NB4 (cell line): ENCODE measurements around the gene MBD5.

Experiments used
- DNase-seq: peaks from one replicate; pipeline ENCODE4 v3.0.0; 2010; ENCODE audit warnings: low read depth
- H3K4me3 ChIP-seq: one replicate; pipeline ENCODE4 v1.5.1; 2011; ENCODE audit warnings: mild to moderate bottlenecking, low read depth, low read length, moderate library complexity
- MYC ChIP-seq: IDR thresholded peaks from 2 replicates; pipeline ENCODE4 v1.6.1; 2011; ENCODE audit warnings: low read depth, low read length
- POLR2A ChIP-seq: IDR thresholded peaks from 2 replicates; pipeline ENCODE4 v1.6.1; 2011; ENCODE audit warnings: mild to moderate bottlenecking; ENCODE audit not compliant: insufficient read length; ENCODE audit errors: extremely low read depth
- TF ChIP-seq, protein P1 (sequence below): IDR thresholded peaks from one replicate; pipeline ENCODE4 v1.5.1; 2012; ENCODE audit warnings: low read depth, low read length
- TF ChIP-seq, protein P2 (sequence below): IDR thresholded peaks from 2 replicates; pipeline ENCODE4 v1.6.1; 2011; ENCODE audit warnings: low read depth, low read length

MBD5 gene

DNA sequence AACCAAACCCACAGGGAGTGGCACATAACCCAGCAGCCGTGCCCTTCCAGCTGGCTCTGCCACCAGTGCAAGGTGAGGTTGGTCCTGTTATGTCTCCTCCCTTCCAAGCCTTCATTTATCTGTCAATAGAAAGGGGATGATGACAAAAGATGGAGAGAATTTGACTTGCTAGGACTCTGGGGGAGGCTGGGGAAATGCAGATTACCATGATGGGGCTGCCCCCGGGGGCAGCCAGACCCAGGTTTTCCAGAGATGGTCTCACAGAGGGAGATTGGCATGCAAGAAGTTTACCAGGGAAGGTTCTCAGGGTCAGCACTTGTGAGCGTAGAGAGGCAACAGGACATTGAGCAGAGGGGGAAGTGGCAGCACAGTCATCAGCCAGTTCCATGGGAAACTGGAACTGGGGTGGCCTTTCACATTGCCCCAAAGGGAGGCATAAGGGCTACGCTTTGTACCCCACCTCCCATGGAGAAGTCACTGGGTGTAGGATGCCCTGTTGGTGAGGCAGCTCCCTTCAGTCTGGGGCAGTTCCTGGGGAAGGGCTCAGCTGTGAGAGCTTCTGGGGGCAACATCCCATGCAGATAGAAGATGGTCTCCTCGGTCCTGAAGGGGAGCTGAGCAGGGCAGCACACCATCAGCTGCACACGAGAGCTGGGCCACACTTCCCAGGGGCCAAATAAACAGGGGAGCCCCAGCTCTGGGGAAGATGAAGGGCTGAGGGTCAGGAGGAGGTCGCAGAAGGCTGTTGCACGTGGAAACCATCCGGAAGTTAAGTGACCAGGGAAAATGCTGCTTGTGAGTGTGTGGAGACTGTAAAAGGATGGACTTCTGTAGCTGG, 505.8 kb downstream of the MBD5 start:
- H3K4me3 ChIP-seq: no peak overlapping the region
- DNase-seq: no peak
- TF ChIP-seq POLR2A (no peak), MYC (no peak)
- TF ChIP-seq, protein P1, sequence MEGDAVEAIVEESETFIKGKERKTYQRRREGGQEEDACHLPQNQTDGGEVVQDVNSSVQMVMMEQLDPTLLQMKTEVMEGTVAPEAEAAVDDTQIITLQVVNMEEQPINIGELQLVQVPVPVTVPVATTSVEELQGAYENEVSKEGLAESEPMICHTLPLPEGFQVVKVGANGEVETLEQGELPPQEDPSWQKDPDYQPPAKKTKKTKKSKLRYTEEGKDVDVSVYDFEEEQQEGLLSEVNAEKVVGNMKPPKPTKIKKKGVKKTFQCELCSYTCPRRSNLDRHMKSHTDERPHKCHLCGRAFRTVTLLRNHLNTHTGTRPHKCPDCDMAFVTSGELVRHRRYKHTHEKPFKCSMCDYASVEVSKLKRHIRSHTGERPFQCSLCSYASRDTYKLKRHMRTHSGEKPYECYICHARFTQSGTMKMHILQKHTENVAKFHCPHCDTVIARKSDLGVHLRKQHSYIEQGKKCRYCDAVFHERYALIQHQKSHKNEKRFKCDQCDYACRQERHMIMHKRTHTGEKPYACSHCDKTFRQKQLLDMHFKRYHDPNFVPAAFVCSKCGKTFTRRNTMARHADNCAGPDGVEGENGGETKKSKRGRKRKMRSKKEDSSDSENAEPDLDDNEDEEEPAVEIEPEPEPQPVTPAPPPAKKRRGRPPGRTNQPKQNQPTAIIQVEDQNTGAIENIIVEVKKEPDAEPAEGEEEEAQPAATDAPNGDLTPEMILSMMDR: no peak
- TF ChIP-seq, protein P2, sequence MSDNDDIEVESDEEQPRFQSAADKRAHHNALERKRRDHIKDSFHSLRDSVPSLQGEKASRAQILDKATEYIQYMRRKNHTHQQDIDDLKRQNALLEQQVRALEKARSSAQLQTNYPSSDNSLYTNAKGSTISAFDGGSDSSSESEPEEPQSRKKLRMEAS: no peak

DNA sequence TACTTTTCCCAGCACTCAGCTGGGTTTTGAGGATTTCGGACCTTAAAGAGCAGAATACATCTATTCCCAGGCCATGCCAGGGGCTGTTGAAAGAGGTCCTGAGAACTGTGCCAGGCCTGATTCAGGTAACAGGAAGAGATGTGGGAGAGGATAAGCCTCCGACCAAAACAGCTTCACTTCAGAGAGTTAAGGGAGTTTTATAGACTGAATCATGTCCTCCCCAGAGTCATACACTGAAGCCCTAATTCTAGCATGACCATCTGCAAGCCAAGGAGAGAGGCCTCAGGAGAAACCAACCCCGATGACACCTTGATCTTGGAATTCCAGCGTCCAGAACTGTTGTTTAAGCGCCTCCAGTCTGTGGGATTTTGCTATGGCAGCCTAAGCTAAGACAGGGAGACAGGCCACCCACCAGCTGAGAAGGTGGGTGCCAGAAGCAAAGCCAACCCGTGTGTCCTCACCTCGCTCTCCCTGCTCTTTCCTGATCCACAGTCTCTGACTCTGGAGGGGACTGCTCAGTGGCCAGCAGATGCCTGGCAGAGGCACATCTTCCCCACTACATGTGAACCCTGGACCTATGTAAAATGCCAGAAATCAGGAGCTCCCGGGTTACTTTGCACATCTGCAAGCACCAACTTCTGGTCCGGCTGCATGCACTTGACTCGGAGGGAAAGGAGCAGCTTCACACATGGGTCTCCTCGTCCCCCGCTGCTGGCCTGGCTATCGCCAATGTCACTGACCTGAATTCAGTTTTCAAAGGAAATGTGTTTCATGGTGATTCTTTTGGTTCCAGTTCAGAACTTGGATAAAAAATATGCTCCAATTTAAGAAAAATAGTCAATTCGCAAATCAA, 506.8 kb downstream of the MBD5 start:
- no peak for TF ChIP-seq POLR2A
- TF ChIP-seq, protein P1: no peak
- TF ChIP-seq, protein P2: no peak
- TF ChIP-seq MYC: no peak
- H3K4me3 ChIP-seq: no peak overlapping the region
- no peak for DNase-seq

DNA sequence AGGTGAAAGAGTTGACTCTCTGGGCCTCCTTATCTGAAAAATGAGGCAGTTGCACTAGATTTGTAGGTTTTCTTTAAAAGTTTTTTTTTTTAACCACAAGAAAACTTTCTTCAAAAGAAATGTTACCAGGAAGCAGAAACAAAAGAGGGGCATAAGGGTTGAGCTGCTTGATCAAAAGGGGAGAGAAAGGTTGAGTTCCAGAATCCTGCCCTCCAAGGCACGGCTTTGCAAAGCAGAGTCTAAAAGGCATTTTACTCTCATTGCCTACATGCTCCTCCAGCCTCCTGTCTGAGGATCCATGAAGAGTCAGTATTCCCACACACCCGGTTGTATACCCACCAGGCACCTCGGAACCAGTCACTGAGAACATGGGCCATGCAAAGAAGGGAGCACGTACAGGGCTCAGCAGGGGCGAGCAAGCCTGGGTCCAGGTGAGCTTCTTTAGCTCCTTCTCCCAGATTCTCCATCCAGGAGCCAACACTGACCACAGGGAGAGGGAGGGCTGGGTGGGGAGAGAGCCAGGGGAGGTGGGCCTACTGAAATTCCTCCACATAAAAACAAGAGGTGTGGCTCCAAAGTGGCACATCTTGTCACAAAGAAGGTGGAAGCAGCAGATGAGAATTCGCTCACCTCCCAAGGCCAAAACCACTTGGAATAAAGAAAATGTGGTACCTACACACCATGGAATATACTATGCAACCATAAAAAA, 507.6 kb downstream of the MBD5 start:
- no peak for TF ChIP-seq POLR2A
- TF ChIP-seq MYC: no peak
- TF ChIP-seq, protein P1: no peak
- TF ChIP-seq, protein P2: no peak
- DNase-seq: no peak
- H3K4me3 ChIP-seq: no peak overlapping the region

DNA sequence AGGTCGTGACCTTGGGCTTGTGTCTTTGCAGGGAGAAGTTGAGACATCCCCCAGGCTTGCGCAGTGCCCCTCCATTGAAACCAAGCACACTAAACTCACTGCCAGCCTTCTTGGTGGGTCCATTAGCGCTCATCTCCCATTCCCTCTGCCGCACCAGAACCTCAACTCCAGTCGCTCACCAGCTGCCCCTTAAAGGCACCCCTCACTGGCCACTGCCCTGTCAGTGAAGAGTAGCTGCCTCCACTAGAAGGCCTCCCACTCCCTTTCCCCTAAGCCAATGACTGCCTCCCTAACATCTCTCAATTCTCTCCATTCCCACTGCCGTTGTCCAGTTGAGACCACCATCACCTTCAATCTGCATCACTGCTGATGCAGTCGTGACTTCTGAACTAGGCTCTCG, 508.9 kb downstream of the MBD5 start:
- TF ChIP-seq POLR2A (no peak), MYC (no peak)
- TF ChIP-seq, protein P2: no peak
- no peak for DNase-seq
- no peak overlapping the region for H3K4me3 ChIP-seq

DNA sequence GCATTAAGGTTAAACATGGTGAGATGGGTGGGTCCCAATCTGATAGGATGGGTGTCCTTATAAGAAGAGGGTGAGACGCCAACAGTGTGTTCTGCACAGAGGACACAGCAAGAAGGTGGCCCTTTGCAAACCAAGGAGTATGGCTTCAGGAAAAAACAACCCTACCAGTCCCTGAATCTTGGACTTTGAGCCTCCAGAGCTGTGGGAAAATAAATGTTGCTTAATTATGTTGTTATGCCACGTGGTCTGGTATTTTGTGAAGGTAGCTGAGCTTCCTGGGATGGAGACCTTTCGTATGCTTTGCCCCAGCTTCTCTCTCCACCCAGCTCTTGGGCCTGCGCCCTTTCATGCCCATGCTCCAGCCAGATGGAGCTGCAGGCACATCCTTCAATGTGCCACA, 509.5 kb downstream of the MBD5 start:
- no peak overlapping the region for H3K4me3 ChIP-seq
- DNase-seq: no peak
- TF ChIP-seq POLR2A: no peak
- TF ChIP-seq, protein P2: no peak

DNA sequence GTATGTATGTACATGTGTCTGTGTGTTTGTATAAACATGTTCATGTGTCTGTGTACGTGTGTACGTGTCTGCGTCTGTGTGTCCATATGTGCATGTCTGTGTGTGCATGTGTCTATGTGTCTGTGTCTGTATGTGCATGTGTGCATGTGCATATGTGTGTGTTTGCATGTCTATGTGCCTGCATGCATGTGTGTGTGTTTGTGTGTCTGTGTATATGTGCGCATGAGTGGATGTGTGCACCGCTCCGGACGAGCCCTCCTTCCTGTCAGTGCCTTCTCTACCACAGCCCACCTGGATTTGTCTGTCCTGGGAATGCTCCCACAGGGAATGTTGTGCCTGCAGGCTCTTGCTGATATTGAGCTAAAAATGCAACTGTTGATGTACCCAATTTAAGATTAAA, 510.3 kb downstream of the MBD5 start:
- TF ChIP-seq MYC (no peak), POLR2A (no peak)
- TF ChIP-seq, protein P1: no peak
- TF ChIP-seq, protein P2: no peak
- no peak overlapping the region for H3K4me3 ChIP-seq
- no peak for DNase-seq
